CD14-positive monocyte (primary cell): ENCODE measurements around the gene NTSR2. TPM values are rescaled to one million over a fixed set of nuclear protein-coding genes. Genes with fewer than 3 reads are reported as not detected.

Experiments used
- DNase-seq, 3 donors: peaks; one replicate each; pipeline ENCODE4 v3.0.0-alpha.2; 2011 to 2022
- H2AFZ ChIP-seq: 2 replicates; pipeline ENCODE4 v1.6.0; 2012; ENCODE audit warnings: mild to moderate bottlenecking, low read depth, low read length, inconsistent platforms; ENCODE audit not compliant: insufficient read depth, poor library complexity, severe bottlenecking
- H3K27ac ChIP-seq, 2 donors: 1 replicate in 1 of 2; 2 replicates in 1 of 2; pipeline ENCODE4 v1.5.1; 2012 to 2013; ENCODE audit warnings: low read length in 2 of 2, control low read depth in 1 of 2, inconsistent platforms in 1 of 2, low read depth in 1 of 2, mild to moderate bottlenecking in 1 of 2
- H3K27me3 ChIP-seq, 2 donors: one replicate each; pipeline versions ENCODE4 v1.6.0 to v1.6.1; 2011 to 2013; ENCODE audit warnings: low read length in 2 of 2; ENCODE audit not compliant: control insufficient read depth in 2 of 2, insufficient read depth in 2 of 2
- H3K36me3 ChIP-seq, 2 donors: replicated peaks in 1 of 2; 1 replicate in 1 of 2; 2 replicates in 1 of 2; pipeline versions ENCODE4 v1.5.1 to v1.6.1; 2012 to 2013; ENCODE audit warnings: low read length in 2 of 2, control low read depth in 1 of 2, inconsistent platforms in 1 of 2, mild to moderate bottlenecking in 1 of 2; ENCODE audit not compliant: insufficient read depth in 2 of 2, control insufficient read depth in 1 of 2
- H3K4me1 ChIP-seq, 2 donors: 1 replicate in 1 of 2; 2 replicates in 1 of 2; pipeline versions ENCODE4 v1.5.1 to v1.6.1; 2012 to 2013; ENCODE audit warnings: low read length in 2 of 2, control low read depth in 1 of 2, inconsistent platforms in 1 of 2, mild to moderate bottlenecking in 1 of 2, moderate library complexity in 1 of 2; ENCODE audit not compliant: insufficient read depth in 2 of 2, control insufficient read depth in 1 of 2
- H3K4me2 ChIP-seq: replicated peaks from 2 replicates; pipeline ENCODE3; 2012; ENCODE audit warnings: low read length, moderate library complexity, mild to moderate bottlenecking; ENCODE audit not compliant: poor library complexity, severe bottlenecking; ENCODE audit errors: extremely low read depth
- H3K4me3 ChIP-seq, 3 experiments: fragments of 200-600 bp in 1 of 3; sonication (generic) in 1 of 3; replicated peaks in 1 of 3; 1 replicate in 2 of 3; 2 replicates in 1 of 3; pipeline ENCODE4 v1.5.1; 2011 to 2013; ENCODE audit warnings: low read length in 3 of 3, mild to moderate bottlenecking in 3 of 3, control low read depth in 2 of 3, low read depth in 2 of 3, inconsistent platforms in 1 of 3, moderate library complexity in 1 of 3
- H3K79me2 ChIP-seq: 2 replicates; pipeline ENCODE4 v1.6.0; 2012; ENCODE audit warnings: mild to moderate bottlenecking, control low read depth, inconsistent platforms, low read length, moderate library complexity; ENCODE audit not compliant: insufficient read depth
- H3K9ac ChIP-seq: 2 replicates; pipeline ENCODE4 v1.6.0; 2017; ENCODE audit warnings: low read length, mild to moderate bottlenecking; ENCODE audit not compliant: insufficient read depth, poor library complexity, severe bottlenecking
- H3K9me3 ChIP-seq, 2 donors: replicated peaks in 1 of 2; 1 replicate in 1 of 2; 2 replicates in 1 of 2; pipeline versions ENCODE4 v1.5.1 to v1.6.1; 2012 to 2013; ENCODE audit warnings: low read length in 2 of 2, control low read depth in 1 of 2; ENCODE audit not compliant: control insufficient read depth in 1 of 2, insufficient read depth in 1 of 2
- H4K20me1 ChIP-seq: 2 replicates; pipeline ENCODE4 v1.6.0; 2012; ENCODE audit warnings: mild to moderate bottlenecking, low read length, control low read depth, moderate library complexity; ENCODE audit not compliant: insufficient read depth
- H3K27ac Mint-ChIP-seq, 7 donors: one replicate each; pipeline ENCODE4 v1.8.0; 2020; ENCODE audit warnings: mild to moderate bottlenecking in 7 of 7, mixed read lengths in 7 of 7, moderate library complexity in 6 of 7, inconsistent platforms in 2 of 7
- H3K27me3 Mint-ChIP-seq, 3 donors: one replicate each; pipeline ENCODE4 v1.8.0; 2021 to 2022; ENCODE audit warnings: low read depth in 3 of 3, mild to moderate bottlenecking in 3 of 3, mixed read lengths in 3 of 3, moderate library complexity in 3 of 3, inconsistent platforms in 1 of 3
- H3K36me3 Mint-ChIP-seq, 2 donors: one replicate each; pipeline ENCODE4 v1.8.0; 2020; ENCODE audit warnings: mixed read lengths in 2 of 2, inconsistent platforms in 1 of 2, mild to moderate bottlenecking in 1 of 2
- H3K4me1 Mint-ChIP-seq: one replicate; pipeline ENCODE4 v1.8.0; 2020; ENCODE audit warnings: mild to moderate bottlenecking, mixed read lengths
- H3K4me3 Mint-ChIP-seq, 2 donors: one replicate each; pipeline ENCODE4 v1.8.0; 2020; ENCODE audit warnings: mild to moderate bottlenecking in 2 of 2, mixed read lengths in 2 of 2, moderate library complexity in 1 of 2
- H3K9me3 Mint-ChIP-seq, 7 donors: one replicate each; pipeline ENCODE4 v1.8.0; 2020 to 2022; ENCODE audit warnings: mixed read lengths in 7 of 7, mild to moderate bottlenecking in 6 of 7, moderate library complexity in 6 of 7, inconsistent platforms in 2 of 7
- WGBS: methylation state at CpG from one replicate; pipeline ENCODE4 v1.1.5; 2013; ENCODE audit warnings: missing lambda C conversion rate; ENCODE audit not compliant: insufficient coverage; 5-methylcytosine and 5-hydroxymethylcytosine counted together
- intact Hi-C, 2 donors: fragments of 100-400 bp; cut with micrococcal nuclease; formaldehyde crosslinking; loops; one replicate each; pipeline versions ENCODE4 v1.15.0 to v1.15.1; 2023
- polyA plus RNA-seq, 3 donors: library from polyadenylated mRNA; depleted of rRNA in 1 of 3; unstranded in 2 of 3; stranded (reverse) in 1 of 3; fragments of 300-500 nt in 2 of 3; fragments of >200 nt in 1 of 3; fragmentation: Illumina TruSeq in 2 of 3; gene quantifications; 1 replicate in 2 of 3; 2 replicates in 1 of 3; pipeline ENCODE4 v1.2.3, GENCODE V29; 2012 to 2021
- TF ChIP-seq, protein P1 (sequence below): fragments of 200-600 bp; IDR thresholded peaks from one replicate; pipeline ENCODE4 v1.8.0; 2022; ENCODE audit warnings: antibody characterized with exemption, mild to moderate bottlenecking

The NTSR2 gene
- polyA plus RNA-seq, 3 donors = not detected

DNA sequence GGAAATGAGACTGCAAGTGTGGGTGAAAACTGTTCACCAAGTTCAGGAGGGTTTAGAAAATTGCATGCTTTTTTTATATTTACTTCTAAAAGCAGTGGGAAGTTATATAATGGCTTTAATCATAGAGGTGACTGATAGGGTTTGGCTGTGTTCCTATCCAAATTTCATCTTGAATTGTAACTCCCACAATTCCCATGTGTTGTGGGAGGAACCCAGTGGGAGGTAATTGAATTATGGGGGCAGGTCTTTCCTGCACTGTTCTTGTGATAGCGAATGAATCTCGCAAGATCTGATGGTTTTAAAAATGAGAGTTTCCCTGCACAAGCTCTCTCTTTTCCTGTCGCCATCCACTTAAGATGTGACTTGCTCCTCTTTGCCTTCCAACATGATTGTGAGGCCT is 35.7 kb upstream of the NTSR2 start:
- Mint-ChIP-seq H3K4me1 (no peaks in the 10 kb centered on the region), H3K9me3 (peaks cover 0 to 7% (median 0%) of the 10 kb centered on the region in 7 donors), H3K27ac (no peak overlapping the region), H3K36me3 (no peaks in the 10 kb centered on the region), H3K4me3 (no peak overlapping the region), H3K27me3 (peaks cover 0 to 1% (median 0%) of the 10 kb centered on the region in 3 donors)
- intact Hi-C loops = no loop called here
- Histone ChIP-seq H3K27ac (no peak overlapping the region), H3K4me3 (no peak overlapping the region), H3K4me2 (no peak overlapping the region), H4K20me1 (no peaks in the 10 kb centered on the region), H3K79me2 (no peaks in the 10 kb centered on the region), H3K27me3 (no peaks in the 10 kb centered on the region), H3K4me1 (peaks cover 14 to 16% of the 10 kb centered on the region in 2 donors), H3K36me3 (no peaks in the 10 kb centered on the region), H3K9me3 (no peaks in the 10 kb centered on the region), H2AFZ (no peak overlapping the region), H3K9ac (no peak overlapping the region)
- WGBS = 100% methylated on average over 1 of the region's 3 CpGs
- no peak for DNase-seq
- TF ChIP-seq, protein P1, sequence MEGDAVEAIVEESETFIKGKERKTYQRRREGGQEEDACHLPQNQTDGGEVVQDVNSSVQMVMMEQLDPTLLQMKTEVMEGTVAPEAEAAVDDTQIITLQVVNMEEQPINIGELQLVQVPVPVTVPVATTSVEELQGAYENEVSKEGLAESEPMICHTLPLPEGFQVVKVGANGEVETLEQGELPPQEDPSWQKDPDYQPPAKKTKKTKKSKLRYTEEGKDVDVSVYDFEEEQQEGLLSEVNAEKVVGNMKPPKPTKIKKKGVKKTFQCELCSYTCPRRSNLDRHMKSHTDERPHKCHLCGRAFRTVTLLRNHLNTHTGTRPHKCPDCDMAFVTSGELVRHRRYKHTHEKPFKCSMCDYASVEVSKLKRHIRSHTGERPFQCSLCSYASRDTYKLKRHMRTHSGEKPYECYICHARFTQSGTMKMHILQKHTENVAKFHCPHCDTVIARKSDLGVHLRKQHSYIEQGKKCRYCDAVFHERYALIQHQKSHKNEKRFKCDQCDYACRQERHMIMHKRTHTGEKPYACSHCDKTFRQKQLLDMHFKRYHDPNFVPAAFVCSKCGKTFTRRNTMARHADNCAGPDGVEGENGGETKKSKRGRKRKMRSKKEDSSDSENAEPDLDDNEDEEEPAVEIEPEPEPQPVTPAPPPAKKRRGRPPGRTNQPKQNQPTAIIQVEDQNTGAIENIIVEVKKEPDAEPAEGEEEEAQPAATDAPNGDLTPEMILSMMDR = no peak

DNA sequence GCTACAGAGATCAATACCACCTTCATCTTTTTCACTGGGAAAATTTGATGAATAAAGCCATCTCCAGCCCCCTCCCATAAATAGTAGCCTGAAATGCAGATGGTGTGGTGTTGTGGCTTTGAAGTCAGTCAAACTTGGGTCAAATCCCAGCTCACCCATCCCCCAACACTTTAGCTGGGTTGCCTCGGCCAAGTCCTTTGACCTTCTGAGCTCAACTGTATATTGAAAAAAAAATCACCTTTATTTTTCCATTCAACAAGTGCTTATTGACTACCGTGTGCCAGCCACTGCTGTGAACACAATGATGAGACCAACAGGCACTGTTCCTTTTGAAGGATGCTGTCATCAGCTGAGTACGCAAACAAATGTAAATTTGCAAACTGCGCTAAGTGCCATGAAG is 35.1 kb upstream of the NTSR2 start:
- Histone ChIP-seq H4K20me1 (no peaks in the 10 kb centered on the region), H3K27ac (no peak overlapping the region), H3K36me3 (no peaks in the 10 kb centered on the region), H3K4me2 (no peak overlapping the region), H3K4me1 (peaks cover 14 to 16% of the 10 kb centered on the region in 2 donors), H3K79me2 (no peaks in the 10 kb centered on the region), H3K9me3 (no peaks in the 10 kb centered on the region), H3K9ac (no peak overlapping the region), H2AFZ (no peak overlapping the region), H3K4me3 (no peak overlapping the region), H3K27me3 (no peaks in the 10 kb centered on the region)
- H3K36me3 Mint-ChIP-seq = no peaks in the 10 kb centered on the region
- H3K9me3 Mint-ChIP-seq = peaks cover 0 to 7% (median 0%) of the 10 kb centered on the region in 7 donors
- TF ChIP-seq, protein P1 = no peak
- no peak for DNase-seq
- H3K4me1 Mint-ChIP-seq = no peaks in the 10 kb centered on the region
- intact Hi-C loops = no loop called here
- no peak overlapping the region for H3K27ac Mint-ChIP-seq
- H3K27me3 Mint-ChIP-seq = peaks cover 0 to 1% (median 0%) of the 10 kb centered on the region in 3 donors
- H3K4me3 Mint-ChIP-seq = peak overlapping the region in 1 of 2 donors; percentile 50
- WGBS = 90% methylated on average over 4 of the region's 4 CpGs
